GM18499 (cell line): ENCODE results near the gene BNC2.

Source experiments
- ATAC-seq: cut with Tn5 transposase; IDR thresholded peaks from one replicate; pipeline ENCODE4 v1.9.1; 2021; ENCODE audit warnings: moderate number of reproducible peaks; ENCODE audit not compliant: insufficient read depth, unreplicated experiment

The BNC2 gene

GRCh38 chr9:16871336-16872151 lies 1.1 kb upstream of the BNC2 start:
- ATAC-seq = no peak

- no peak for ATAC-seq
These were observed 431 bp downstream of the BNC2 start for GRCh38 chr9:16869882-16870595.

GRCh38 chr9:16869131-16869881 lies 1.2 kb downstream of the BNC2 start:
- ATAC-seq = no peak

- no peak for ATAC-seq
These were observed 1.8 kb downstream of the BNC2 start for GRCh38 chr9:16868701-16869100.

GRCh38 chr9:16867576-16868311 lies 2.7 kb downstream of the BNC2 start:
- no peak for ATAC-seq

GRCh38 chr9:16866587-16866986 lies 3.9 kb downstream of the BNC2 start:
- ATAC-seq = no peak

GRCh38 chr9:16864649-16865434 lies 5.6 kb downstream of the BNC2 start:
- ATAC-seq = no peak

GRCh38 chr9:16848179-16848578 lies 22.3 kb downstream of the BNC2 start:
- no peak for ATAC-seq

- no peak for ATAC-seq
These were observed 23.5 kb downstream of the BNC2 start for GRCh38 chr9:16846986-16847385.

GRCh38 chr9:16846367-16846766 lies 24.1 kb downstream of the BNC2 start:
- ATAC-seq = no peak

GRCh38 chr9:16834817-16835216 lies 35.7 kb downstream of the BNC2 start:
- no peak for ATAC-seq

GRCh38 chr9:16833296-16833835 lies 37.1 kb downstream of the BNC2 start:
- ATAC-seq = no peak

- no peak for ATAC-seq
These were observed 38.4 kb downstream of the BNC2 start for GRCh38 chr9:16832101-16832500.

GRCh38 chr9:16830806-16831205 lies 39.7 kb downstream of the BNC2 start:
- no peak for ATAC-seq

GRCh38 chr9:16828340-16829281 lies 41.9 kb downstream of the BNC2 start:
- ATAC-seq = no peak

- no peak for ATAC-seq
These were observed 44.4 kb downstream of the BNC2 start for GRCh38 chr9:16825971-16826625.

- no peak for ATAC-seq
These were observed 45.1 kb downstream of the BNC2 start for GRCh38 chr9:16825331-16825725.
